ENCODE data around the gene GLRA1.

The GLRA1 gene

GRCh38 chr5:151924564-151925301, at the start of gene GLRA1:
Gene GLRA1, minus strand, starts transcription at chr5:151924851. Its CDS starts 302 bp downstream, at chr5:151924549.
- DNase-seq, result peak in 1 of 2 experiments; percentile 51

- no peak for DNase-seq
These were observed 46.2 kb upstream of the GLRA1 start for GRCh38 chr5:151970885-151971284.

DNA sequence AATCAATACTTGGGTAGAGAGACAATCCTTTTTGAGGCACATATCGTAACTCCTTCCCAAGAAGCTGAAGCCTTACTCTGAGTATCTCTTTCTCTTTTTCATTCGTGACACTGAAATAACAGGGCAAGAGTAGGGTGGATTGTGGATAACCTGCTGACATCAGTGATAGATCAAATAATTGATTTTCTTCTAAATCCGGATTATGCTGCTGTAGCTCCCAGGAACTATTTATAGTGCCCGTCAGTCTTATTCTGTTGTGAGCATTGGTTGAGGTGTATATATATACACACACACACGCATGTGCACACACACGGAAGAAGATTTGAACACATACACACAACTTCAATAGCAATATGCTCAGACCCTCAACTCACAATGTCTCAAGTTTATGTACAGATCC, 43.2 kb upstream of the GLRA1 start:
- no peak for DNase-seq

GRCh38 chr5:151966046-151966445, 41.4 kb upstream of the GLRA1 start:
- DNase-seq, result no peak

GRCh38 chr5:151964471-151964870, 39.8 kb upstream of the GLRA1 start:
- DNase-seq, result no peak

GRCh38 chr5:151961557-151961956, 36.9 kb upstream of the GLRA1 start:
- DNase-seq, result no peak

DNA sequence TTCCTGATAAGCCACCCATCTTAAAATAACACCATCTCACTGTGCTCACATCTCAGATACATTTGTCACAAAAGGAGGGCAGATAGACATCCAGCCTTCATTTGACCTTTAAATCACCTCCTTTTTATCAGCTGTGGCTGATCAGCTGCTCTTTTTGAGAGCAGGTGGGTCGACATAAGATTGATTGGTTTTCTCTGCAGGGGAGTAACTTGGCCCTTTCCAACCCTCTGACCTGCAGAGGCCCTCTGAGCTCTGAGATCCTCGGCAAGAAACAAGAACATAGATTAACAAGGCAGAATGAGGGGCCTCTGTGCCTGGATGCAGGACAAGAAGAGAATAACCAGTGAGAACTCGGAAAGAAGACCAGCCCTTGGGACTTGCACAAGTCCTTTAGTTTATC, 33.5 kb upstream of the GLRA1 start:
- peak; percentile 14 to 57 for DNase-seq

- no peak for DNase-seq
These were observed 32.1 kb upstream of the GLRA1 start for GRCh38 chr5:151956725-151957124.

GRCh38 chr5:151954255-151954654, 29.6 kb upstream of the GLRA1 start:
- DNase-seq, result no peak

GRCh38 chr5:151953833-151954232, 29.2 kb upstream of the GLRA1 start:
- peak in 1 of 2 experiments; percentile 78 for DNase-seq

DNA sequence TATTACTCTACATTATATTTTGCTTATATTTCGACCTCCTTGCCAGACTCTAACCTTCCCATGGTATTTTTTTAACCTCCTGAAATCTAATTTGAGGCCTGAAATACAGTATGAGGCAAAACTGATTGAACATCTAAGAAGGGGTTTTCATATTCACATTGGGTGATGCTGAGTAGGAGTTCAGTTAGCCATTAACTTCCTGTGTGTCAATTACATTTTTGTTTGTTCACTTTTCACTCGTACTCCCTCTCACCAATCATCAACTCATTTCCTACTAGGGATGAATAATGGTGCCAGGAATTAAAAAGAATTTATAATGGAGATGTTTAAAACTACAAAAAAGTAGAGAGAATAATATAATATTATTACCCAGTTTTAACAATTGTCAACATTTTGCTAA, 27.6 kb upstream of the GLRA1 start:
- DNase-seq, result no peak

- DNase-seq, result no peak
These were observed 26.1 kb upstream of the GLRA1 start for GRCh38 chr5:151950706-151951105.

- DNase-seq, result peak; percentile 4 to 72
These were observed 25.2 kb upstream of the GLRA1 start for GRCh38 chr5:151949701-151950308.

- DNase-seq, result no peak
These were observed 24.5 kb upstream of the GLRA1 start for GRCh38 chr5:151949113-151949512.

DNA sequence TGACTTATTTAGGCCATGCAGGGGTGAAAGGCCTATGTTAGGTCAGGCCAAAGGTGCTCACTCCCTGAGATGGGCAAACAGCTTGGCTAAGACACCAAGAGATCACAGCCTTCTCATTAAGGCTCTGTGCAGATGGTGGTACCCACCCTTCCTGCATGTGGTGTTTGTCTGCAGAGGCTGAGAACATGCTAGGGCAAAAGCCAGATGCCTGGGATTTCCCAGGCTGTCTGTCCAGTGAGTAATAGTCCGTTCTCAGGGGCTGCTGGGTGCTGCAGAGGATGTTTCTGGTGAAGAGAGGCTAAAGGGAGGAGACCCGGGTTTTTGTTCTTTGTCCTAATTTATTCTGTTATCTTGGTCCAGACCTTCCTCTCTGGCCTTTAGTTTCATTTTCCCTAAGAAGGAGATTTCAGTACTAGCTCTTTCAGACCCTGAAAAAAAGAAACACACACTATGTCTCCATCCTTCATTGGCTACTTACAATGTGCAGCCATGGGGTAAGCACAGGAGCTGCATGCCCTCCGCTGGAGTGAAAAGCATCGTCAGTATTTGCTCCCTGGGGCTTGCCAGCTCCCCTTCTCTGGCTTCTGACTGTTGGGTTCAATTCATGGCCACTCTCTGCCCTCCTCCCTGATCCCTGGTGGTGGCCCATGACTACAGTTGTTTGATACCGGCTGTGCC, 23.4 kb upstream of the GLRA1 start:
- DNase-seq, result peak; percentile 24 to 64

DNA sequence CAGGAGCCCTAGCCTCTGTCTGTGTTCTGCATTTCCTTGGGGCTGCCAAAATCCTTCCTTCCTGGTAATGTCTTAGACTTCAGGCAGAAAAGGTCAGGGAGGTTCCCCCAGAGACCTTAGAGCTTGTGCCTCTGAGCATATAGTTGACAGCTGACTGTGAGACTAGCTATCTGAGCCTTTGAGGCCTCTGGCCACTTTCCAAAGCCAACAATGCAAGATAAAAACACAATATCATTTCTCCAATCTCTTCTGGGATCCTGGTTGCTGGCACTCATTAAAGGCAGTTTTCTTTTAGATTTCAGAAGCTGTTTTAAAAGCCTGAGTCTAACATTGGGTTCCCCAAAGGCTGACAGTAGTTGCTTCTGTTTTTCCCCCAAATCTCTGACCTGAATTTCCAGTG, 13.2 kb upstream of the GLRA1 start:
- no peak for DNase-seq

DNA sequence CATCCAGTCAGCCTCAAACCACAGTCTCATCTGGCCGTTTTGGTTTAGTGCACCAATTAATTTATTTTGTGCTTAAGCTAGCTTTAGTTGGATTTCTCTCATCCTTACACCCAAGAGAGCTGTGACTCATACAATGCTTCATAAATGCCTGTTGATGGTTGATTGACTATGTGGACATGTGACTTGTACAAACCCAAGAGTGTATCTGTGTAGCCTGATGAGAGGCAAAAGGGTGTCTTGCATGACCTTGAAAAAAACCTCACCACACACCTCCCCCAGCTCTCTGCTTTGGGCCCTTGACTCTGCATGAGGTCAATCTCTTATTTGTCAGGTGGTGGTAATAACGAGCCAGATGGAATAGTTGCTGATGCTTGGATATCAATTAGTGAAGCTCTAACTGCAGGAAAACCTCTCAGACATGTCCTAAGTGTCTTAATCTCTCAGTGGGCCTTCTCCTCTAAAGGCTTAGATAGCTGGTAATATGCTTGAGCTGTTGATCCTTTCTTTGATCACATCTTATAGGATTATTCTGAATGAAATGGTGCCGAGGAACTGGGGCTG, 10.6 kb upstream of the GLRA1 start:
- peak; percentile 96 to 98 for DNase-seq

DNA sequence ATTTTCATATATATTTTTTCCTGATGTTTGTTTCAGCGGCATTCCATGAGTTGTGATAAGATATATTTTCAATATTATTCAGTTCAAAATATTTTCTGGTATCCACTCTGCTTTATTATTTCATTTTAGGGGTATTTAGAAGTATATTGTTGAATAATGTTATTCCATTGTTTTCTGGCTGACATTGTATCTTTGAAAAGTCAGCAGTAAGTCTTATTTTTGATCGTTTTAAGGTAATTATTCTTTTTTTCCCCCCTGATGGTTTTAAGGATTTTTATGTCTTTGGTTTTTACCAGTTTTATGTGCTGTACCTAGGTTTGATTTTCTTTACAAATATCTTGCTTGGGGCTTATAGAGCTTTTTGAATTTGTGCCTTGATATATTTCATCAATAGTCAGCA, 6.6 kb upstream of the GLRA1 start:
- DNase-seq, result no peak

DNA sequence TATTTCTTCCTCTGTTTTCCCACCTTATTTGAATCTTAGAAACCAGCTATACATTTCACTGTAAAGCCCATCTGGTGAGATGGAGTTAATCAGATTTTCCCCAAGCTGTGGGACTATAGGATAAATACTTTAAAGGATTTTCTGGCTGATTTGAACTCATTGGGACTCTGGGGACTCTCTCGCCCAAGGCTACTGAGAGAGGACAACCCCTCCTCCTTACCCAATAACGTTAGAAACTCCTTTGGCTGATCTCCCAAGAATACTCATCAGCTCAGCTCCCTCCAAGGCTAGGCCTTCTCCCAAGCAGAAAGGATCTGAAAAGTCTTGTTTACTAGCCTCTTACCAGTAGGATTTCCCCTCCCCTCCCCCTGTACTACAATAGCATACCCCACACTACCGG, 1.5 kb upstream of the GLRA1 start:
- DNase-seq, result peak; percentile 17 to 86

DNA sequence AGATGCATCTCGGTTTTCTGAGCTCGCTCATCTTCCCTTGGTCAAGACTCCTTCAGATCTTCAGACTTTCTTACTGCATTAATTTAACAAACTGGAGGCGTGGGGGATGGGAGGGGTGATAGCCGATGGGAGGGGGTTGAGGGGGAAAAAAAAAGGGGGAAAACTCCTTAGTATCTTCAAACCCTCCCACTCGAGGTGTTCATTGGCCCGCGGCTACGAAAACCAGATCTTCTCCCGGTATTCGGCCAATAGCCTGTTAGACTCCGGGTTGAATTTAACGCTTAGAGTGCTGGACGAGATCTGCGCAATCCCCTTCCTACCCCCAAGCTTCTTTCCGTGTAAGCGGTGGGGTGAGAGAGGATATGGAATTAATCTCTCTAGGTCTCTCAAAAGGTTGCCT, 689 bp upstream of the GLRA1 start:
- peak; percentile 48 to 77 for DNase-seq

DNA sequence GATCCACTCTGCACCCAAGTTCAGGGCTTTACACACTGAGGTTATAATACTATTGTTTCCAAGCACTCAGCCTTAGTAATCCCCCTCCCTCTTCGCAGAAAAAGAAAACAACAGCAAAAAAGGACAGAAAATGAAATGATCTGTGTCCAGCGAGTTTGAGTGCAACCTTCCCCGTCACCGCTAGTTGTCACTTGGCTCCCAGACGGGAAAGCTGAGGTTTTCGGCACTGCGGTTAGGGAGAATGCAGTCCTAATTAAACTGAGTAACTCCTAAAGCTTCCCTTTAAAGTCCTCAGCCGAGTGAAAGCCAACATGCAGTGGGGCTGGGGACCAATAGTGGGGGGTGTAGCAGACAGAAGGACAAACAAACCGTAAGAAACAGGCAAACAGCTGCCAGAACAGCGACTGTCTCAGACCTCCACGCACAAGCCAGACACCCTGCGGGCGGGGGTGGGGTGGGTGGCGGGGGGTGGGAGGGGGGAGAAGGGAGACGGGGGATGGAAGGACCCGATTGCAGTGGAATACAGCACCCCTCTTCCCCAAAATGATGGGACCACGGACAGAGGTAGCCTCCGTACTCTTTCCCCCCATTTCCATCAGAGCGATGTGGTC, 680 bp downstream of the GLRA1 start:
- peak; percentile 44 to 63 for DNase-seq

- DNase-seq, result no peak
These were observed 2.7 kb downstream of the GLRA1 start for GRCh38 chr5:151921916-151922315.

DNA sequence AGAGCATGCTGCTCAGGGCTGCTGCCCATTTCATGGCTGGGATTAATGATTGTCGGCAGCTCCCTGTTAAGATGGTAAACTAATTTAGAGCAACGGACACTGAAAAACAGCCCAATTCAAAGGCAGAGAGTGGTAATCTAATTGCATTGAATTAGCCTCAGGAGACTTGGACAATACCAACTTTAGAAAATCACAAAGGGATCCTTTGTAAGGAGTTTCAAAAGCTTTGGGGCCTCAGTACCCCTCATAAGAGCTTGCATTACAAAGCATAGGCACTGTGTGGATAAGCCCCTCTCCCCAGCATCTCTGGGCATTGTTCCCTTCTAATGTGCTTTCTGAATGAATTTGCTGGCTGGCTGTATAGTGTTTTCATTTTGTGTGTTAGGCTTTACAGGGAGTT, 6.7 kb downstream of the GLRA1 start:
- no peak for DNase-seq
